ENCODE data around the gene AHRR.
"Not testable (repeated sequence)": the region's sequence is repeated elsewhere in the genome, so short reads cannot be mapped to it uniquely, and the experiment has no call there.

Gene AHRR

GRCh38 chr5:475704-476101 is 154.2 kb downstream of the AHRR start:
- DNase-seq (ENCODE audit: low read depth): no peak

DNA sequence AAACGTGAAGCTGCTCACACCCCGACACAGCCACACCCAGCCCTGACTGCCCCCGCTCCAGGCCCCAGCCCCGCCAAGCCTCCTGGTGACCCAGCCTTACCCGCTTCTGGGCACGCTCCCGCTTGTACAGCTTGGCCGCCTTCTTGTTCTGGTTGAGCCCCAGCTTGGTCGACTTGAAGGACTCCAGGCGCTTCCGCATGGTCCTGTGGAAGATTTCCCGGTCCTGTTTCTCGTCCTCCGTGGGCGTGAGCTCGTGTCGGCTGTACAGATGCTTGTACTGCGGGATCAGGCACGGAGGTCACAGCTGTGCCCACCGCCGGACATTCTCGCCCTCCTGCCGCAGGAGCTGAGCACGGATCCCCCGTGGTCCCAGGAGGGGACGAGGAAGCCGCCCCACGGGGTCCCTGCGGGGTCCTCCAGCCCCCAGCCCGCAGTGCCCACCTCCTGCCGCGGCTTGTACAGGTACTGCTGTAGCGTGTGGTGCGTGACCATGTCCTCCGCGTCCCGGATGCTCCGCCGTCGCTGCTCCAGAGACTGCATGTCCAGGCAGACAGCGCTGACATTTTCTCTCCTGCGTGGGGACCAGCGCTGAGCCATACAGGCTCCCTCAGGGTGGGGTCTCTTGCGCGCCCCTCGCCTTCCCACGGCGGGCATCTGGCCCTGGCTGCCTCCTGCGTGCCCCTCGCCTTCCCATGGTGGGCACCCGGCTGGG is 154.7 kb downstream of the AHRR start:
- DNase-seq (ENCODE audit: low read depth): no peak

DNA sequence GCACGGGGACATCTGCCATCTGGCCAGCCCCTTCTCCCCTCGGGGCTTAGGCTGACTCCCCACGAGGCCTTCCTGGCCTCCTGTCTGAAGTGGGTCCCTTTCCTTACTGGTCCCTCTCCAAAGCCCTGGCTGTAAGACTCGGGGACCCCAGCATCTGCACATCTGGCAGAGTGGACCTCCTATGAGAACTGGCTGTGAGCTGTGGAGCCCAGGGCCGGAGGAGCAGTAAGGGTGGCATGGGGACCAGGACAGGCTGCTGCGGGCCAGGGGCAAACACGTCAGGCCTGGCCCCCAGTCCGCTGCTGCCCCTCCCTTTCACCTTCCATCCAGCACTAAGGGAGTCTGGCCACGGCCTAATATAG is 155.3 kb downstream of the AHRR start:
- DNase-seq (ENCODE audit: low read depth): no peak

GRCh38 chr5:477247-477646 is 155.7 kb downstream of the AHRR start:
- no peak for DNase-seq (ENCODE audit: low read depth)

DNA sequence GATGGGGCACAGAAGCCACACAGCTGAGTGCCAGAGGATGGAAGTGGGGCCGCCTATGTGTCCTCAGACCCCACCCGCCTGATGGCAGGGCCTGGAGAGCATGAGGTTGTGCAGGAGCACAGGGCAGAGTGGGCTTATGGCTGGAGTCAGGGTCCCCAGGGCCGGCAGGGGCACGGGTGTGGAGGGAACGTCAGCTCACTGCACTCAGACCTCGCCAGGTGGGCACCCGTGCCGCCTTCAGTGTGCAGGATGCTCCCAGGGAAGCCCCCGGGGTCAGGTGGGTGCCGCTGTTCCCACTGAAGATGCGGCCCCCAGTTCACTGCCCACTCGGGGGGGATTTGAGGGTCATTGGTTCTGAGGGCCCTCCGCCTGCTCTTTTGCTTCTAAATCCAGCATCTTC is 156.4 kb downstream of the AHRR start:
- DNase-seq (ENCODE audit: low read depth): no peak

DNA sequence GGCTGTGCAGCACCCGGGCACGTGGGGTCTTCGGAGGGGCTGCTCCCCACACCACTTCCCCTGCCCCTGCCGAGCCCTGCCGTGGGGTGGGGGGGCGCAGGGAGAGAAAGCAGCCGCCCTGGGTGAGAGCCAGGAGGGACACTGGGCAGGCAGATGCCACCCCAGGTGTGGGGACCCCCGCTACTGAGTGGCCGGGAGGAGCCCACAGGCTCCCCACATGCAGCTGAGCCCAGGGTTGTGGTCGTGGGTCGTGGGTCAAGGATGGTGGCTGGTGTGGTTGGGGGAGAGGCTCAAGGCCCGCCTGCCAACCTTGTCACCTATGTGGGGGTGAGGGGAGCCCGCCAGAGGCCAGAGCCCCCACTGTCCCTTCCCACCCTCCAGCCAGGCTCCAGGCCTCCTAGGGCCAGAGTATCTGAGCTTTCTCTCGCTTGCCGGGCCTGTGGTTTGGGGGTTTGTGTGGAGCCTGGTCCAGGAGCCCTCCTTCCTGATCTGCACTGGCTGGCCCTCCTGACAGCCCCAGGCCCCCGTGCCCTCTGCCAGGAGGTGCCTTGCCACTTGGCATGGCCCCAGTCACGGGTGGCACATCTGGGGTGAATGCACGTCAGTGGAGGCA is 157.0 kb downstream of the AHRR start:
- DNase-seq (ENCODE audit: low read depth): no peak

DNA sequence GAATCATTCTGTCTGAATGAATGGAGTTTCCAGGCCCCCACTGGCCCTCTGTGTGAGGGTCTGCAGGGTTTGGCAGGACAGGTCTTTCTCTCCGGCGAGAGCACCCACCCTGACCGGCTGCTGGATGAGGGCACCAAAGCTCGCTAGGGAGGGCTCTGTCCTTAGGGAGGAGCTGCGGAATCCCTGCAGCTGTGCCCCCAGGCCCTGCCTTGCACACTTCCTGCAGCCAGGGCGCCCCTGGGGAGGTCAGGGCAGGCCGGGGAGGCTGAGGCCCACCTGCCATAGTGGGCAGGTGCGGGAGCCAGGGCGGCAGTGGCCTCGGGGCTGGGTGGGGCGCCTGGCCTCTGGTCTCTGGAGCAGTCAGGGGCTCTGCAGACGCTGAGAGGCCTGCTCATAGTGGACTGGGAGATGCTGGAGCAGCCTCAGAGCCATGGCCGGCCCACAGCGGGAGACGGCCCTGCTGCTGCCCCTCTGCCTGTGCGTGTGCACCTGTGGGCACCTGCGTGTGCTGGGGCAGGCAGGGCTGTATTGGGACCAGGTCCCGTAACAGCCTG is 157.5 kb downstream of the AHRR start:
- DNase-seq (ENCODE audit: low read depth): no peak

DNA sequence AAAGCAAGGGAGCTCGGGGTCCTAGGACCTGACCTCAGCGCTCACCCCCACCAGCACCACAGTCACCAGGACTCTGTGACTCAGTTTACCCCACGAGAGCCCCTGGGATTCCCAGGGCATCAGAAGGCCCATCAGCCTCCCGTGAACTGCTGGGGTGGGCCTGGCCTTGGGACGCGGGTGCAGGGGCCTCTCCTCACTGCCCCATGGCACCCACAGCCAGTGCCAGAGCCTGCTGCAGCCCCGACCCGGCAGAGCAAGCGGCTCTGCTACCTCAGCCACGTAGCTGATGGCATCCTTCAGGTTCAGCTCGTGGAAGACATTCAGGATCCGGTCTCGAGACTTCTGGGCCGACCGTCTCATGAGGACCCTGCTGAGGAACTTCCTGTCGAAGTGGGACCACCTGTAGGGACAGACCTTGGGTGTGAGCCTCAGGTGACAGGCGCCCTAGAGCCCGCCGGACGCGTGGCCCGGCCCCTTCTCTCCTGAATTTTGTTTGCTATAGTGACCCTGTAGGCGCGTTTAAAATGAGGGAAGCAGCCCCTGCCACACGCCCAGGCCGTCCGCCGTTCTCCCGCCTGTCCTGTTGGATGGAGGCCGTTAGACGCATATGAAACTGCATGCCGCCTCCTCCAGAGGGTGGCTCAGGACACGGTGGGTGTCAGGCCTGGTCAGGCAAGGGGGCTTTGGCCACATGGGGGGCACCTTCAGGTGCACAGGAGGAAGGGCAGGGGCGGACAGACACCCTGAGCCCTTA is 158.2 kb downstream of the AHRR start:
- DNase-seq (ENCODE audit: low read depth): no peak

DNA sequence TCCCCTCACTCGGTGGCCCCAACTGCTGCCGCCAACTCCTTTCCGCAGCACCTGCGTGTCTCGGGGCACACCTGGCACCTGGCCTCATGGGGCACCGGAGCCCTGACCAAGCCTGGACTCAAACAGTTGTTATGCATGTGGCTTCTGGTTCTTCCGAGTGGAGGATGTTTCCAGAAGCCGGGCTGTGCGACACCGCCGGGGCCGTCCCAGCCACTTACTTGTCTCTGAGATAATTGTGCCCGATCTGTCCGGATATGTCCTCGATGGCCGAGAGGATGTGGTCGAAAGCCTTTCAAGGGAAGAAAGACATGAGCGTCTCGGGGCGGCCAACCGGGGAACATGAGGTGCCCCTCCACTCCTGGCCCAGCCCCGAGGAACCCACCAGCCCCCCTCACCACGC is 159.8 kb downstream of the AHRR start:
- no peak for DNase-seq (ENCODE audit: low read depth)

GRCh38 chr5:482021-482420 is 160.5 kb downstream of the AHRR start:
- no peak for DNase-seq (ENCODE audit: low read depth)

GRCh38 chr5:482506-482905 is 161.0 kb downstream of the AHRR start:
- no peak for DNase-seq (ENCODE audit: low read depth)

DNA sequence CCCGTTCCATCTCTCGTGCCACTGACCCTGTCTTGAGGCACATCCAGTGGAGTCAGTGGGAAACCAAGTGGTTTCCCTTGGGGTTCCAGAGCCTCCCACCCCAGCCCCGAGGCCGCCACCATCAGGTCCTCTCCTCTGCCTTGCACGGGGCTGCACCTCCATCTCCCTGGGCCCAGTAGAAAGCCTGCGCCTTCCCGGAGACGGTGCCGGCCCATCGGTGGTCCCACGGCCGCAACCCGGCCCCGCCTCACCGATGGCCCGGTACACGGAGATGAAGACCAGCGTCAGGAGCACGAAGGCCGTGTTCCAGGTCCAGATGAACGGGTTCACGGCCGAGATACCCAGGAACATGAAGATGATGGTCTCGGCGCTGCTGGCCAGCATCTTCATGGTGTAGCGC is 161.5 kb downstream of the AHRR start:
- no peak for DNase-seq (ENCODE audit: low read depth)

- DNase-seq (ENCODE audit: low read depth): no peak
Measured at GRCh38 chr5:483434-484140, 162.1 kb downstream of the AHRR start.

DNA sequence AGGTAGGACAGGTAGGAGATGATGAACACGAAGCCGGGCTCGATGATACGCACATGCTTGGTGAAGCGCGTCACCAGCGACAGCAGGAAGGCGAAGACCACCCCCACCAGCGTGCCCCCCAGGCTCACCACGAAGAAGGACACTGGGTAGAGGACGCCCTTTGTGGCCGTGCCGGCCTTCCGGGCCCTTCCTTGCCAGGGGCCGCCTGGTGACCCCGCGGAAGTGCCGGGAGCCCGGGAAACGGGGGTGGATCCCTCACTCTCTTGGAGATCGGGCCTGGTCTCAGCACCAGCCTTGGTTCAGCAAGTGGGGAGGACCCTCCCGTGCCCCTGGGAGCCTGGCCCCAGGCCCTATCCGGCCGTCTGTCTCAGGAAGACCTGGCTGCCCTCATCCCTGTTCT is 163.0 kb downstream of the AHRR start:
- DNase-seq (ENCODE audit: low read depth): no peak

GRCh38 chr5:485113-485945 is 163.8 kb downstream of the AHRR start:
- no peak for DNase-seq (ENCODE audit: low read depth)

DNA sequence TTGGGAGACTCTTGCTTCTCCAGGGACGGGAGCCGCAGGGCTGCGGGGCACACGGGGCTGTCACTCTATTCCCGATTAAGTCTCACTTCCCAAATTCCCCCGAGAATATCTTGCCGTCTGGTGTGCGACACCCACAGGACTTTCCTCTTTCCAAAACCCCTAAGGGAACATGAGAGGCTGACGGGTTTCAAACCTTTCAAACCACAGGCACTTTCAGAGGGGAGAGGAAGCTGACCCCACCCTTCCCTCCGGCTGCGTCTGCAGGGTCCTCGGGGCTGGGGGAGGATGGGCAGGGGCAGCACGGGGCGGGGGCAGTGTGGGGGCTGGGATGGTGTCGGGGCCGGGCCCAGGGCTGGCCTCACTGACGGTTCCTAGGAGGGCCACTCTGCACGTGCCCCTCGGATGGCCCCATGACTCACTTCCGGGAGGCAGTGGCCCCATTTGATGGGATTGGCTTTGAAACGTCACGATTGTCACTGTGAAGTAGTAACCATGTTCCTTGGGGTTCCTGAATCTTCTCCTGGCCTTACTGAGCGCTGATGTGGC is 164.5 kb downstream of the AHRR start:
- DNase-seq (ENCODE audit: low read depth): no peak

- not testable (repeated sequence) for DNase-seq (ENCODE audit: low read depth)
Measured at GRCh38 chr5:486597-486996, 165.1 kb downstream of the AHRR start.
